ENCODE results near the gene LYSMD3.
A peak's percentile ranks its signal among the peaks of the same experiment; 100 is the strongest.
"Not testable (repeated sequence)": the region's sequence is repeated elsewhere in the genome, so short reads cannot be mapped to it uniquely, and the experiment has no call there.

LYSMD3 gene

DNA sequence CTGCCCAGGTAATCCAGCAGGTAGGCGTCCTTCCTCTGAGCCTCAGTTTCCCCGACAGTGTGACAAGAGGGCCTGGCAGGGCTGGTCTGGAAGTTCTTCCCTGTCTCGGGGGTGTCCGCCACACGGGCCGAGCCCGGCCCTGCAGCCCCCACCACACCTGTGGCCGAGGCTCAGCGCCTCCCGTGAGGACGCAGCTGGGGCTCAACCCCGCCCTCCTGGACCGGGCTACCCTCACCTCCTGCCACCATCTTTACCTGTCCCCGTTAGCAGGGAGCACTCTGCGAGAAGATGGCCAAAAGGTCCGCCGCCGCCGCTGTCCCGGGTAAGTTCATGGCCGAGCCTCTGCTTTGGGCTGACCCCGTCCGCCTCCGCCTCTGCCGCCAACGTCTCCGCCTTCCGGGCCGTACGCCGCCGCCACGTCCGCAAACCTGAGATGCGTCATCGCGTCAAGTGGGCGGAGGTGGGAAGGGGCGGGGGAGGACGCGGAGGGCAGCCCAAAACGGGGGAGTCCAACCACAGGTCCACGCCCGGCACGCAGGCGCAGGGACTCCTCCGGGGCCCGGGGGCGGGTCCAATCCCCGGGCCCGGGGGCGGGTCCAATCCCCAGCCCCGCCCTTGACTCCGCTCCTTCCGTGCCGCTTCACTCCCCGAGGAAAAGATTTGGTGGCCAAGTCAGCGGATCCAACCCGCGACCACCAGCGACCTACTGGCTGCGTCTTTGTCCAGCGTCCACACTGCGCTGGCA lies at the start of gene LYSMD3:
Gene LYSMD3, minus strand, starts transcription at position 391 of the 745 bp plus-strand sequence. CDS start 4,295 bp downstream, outside the sequence.
- peak; percentile 80 to 93 (median 83) for DNase-seq (ENCODE audit: low read depth in 2 of 3, low spot score in 2 of 3)

DNA sequence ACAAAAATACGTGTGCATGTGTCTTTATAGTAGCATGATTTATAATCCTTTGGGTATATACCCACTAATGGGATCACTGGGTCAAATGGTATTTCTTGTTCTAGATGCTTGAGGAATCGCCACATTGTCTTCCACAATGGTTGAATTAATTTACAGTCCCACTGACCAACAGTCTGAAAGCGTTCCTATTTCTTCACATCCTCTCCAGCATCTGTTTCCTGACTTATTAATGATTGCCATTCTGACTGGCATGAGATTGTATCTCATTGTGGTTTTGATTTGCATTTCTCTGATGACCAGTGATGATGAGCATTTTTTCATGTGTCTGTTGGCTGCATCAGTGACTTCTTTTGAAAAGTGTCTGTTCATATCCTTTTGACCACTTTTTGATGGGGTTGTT lies 47.2 kb upstream of the LYSMD3 start:
- DNase-seq (ENCODE audit: low read depth in 2 of 3, low spot score in 2 of 3), result not testable (repeated sequence)

DNA sequence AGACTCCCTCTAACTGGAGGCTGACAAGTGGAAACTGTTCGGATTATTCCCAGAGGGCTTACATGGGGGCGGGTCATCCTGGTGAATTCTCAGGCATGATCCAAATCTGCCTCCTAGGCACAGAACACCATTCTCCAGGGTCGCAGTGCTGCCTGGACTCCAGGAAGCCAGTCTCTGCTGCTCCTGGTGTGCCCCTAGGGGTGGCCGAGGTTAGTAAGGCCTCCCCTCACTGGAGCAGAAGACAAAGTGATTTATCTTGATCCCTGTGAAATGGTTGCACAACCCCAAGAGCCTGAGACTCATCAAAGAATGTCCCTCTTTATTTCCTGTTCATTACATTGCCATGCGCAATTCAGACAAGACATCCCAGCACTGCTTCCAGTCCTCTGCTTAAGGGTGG lies 46.3 kb upstream of the LYSMD3 start:
- DNase-seq (ENCODE audit: low read depth in 2 of 3, low spot score in 2 of 3), result no peak

DNA sequence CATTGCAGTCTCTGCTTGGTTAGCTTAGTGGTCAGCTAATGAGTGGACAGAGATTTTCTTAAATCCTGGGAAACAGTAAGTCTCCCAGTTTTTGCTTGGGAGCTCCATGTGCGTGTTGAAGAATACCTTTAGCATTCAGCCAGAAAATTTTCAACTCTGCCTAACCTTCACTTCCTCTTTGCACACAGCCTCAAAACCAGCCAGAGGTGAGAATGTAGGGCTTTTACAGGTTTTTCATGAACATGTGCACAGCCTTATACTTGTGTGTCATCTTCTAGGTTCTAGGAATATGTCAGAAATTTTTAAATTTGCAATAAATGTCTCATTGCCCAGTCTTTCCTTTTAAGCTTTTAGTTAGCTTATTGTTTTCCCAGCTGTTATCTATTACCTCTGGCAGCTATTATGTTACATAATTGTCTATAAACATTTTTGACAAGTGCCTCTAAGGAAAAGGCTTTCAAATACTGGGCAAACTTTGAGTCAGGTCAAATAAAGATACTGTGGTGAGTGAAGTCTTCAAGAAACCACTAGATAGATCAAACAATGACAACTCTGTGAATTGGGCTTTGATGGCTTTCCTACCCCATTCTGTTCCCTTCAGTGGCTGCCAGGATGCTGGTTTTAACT lies 41.9 kb upstream of the LYSMD3 start:
- DNase-seq (ENCODE audit: low read depth in 2 of 3, low spot score in 2 of 3), result no peak

DNA sequence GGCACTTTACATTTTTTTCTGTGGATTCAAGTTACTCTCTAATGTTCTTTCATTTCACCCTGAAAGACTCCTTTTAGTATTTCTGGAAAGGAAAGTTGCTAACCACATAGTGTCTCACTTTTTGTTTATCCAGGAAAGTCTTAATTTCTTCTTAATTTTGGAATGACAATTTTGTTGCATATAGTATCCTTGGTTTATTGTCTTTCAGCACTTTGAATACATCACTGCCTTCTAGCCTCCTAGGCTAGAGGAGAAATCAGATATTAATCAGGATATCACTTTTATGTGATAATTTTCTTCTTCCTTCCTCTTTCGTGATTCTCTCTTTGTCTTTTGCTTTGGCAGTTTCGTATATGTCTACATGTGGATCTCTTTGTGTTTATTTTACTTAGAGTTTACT lies 40.6 kb upstream of the LYSMD3 start:
- no peak for DNase-seq (ENCODE audit: low read depth in 2 of 3, low spot score in 2 of 3)

DNA sequence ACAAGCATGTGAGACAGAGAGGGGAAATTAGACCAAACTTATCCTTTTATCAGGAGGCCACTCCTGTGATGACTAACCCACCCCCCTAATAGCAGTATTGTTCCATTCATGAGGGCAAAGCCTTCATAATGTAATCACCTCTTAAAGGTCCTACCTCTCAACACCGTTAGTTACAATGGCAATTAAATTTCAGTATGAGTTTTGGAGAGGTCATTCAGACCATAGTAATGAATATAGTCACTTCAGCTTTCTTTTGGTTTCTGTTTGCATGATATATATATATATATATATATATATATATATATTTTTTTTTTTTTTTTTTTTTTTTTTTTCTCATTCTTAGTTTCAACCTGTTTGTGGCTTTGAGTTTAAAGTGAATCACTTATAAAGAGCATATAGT lies 39.7 kb upstream of the LYSMD3 start:
- DNase-seq (ENCODE audit: low read depth in 2 of 3, low spot score in 2 of 3), result no peak

DNA sequence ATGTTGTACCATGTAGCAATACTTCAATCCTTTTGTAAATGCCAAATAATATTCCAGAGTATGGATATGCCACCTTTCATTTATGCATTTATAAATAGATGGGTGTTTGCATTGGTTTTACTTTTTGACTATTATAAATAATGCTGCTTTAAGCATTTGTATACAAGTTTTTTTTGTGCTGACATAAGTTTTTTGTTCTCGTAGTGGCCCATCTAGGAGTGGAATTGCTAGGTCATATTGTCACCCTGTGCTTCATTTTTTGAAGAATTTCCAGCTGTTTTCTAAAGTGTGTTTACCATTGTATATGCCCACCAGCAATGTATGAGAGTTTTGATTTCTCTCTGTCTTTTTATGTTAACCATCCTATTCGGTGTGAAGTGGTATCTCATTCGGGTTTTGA lies 36.1 kb upstream of the LYSMD3 start:
- DNase-seq (ENCODE audit: low read depth in 2 of 3, low spot score in 2 of 3), result no peak

DNA sequence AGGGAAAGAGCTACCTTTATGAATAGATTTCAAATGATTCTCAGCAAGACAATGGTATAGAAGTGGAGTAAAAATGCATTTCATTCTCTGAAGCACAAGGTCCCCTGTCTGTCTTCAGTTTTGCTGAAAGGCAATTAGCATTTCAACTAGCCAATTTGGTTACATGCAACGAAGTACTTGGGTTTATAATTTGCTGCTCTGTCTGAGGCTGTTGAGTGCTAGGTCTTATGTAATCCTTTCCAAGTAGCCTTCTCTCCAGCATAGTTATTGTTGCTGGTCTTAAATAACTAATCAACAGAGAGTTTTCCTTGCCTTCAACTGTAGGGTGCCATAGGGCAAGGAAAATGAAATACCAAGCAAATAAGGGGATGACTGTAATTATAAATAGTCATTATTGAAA lies 33.7 kb upstream of the LYSMD3 start:
- no peak for DNase-seq (ENCODE audit: low read depth in 2 of 3, low spot score in 2 of 3)

DNA sequence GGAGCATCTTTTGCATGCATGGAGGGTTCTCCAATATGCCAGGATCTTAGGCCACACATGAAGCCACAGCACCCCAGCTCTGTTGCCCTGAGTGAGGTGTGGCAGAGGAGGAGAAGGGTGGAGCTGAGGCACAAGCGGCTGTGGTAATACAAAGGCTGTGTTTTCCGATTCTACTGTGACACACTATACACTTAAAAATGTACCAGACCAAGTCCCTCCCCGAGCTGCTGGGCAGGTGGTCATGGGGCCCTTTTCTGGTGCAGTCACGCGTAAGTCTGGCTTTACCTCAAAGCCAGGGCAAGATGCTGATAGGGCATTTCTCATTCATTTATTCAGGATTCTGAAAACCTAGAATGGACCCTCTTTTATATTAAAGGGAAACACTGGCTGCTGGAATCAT lies 33.0 kb upstream of the LYSMD3 start:
- no peak for DNase-seq (ENCODE audit: low read depth in 2 of 3, low spot score in 2 of 3)

DNA sequence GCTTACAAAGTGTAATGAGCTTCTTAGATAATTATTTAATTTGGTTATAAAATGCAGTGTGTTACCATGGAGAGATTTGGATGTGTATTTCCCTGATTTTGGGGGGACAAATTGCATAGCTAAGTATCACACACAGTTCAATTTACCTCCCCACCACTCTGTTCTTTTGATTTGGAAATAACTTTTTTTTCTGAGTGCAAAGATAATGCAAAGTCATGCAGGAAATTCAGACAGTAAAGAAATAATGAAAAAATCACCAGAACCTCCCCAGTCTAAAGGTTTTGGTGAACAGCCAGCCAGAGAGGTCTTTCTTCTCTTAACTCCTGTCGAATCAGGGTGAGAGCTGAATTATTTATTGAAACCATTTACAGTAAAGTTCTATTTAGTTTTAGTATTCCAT lies 32.4 kb upstream of the LYSMD3 start:
- no peak for DNase-seq (ENCODE audit: low read depth in 2 of 3, low spot score in 2 of 3)

DNA sequence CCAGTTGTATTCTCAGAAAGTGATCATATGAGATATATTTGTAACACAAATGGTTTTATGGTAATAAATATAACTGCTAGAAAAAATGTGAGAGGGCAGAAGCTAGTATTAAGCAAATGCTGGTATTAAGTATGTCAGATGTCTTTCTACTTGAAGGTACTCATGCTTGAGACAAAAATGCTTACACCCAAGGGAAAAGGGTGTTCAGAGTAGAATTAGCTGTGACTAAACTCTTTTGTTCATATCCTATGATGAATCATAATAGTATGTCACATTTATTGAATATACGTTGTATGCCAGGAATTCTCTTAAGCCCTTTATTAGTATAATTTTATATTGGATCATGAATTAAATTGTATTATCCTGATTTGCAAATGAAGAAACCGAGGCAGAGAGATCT lies 31.4 kb upstream of the LYSMD3 start:
- no peak for DNase-seq (ENCODE audit: low read depth in 2 of 3, low spot score in 2 of 3)

DNA sequence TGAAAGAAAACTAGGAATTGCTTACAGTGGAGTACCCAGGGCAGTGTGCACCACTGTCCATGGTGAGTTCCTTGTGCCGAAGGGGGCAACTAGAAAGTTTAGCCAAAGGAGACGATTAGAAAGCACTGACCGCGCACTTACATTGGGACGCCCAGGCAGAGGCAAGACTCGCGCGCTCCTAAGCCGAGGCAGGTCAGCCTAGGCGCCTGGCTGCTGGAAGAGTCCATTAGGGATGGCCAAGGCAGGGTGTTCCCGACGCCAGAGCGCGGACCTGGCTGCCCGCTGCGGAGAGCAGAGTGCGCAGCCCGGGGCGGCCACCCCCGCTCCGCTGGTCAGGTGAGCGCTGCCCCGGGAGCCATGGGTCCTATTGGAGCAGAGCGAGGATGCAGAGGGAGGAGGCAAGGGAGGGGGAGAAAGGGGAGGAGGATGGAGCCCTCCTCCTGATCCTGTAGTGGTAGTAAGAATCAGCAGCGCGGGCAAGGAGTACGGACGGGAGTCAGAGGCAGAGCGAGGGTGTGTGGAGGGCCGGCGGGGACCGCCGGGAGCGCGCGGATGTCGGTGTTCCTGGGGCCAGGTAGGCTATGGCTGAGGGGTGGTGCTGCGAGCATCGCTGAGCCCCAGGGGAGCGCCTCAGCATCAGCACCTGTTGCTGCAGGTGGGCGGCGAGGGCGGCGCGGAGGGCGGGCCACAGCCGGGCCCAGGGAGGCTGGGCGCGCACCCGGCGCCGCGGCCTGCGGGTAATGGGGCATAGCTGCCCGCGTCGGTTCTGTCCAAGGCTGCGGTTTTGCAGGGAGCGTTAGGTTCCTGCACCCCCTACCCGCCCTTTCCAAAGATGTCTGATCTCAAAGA lies 29.2 kb upstream of the LYSMD3 start, which contains the start of gene ADGRV1:
Gene ADGRV1, plus strand, starts transcription at position 454 of the 849 bp plus-strand sequence. Its CDS starts 99 bp downstream, at position 553.
- DNase-seq (ENCODE audit: low read depth in 2 of 3, low spot score in 2 of 3), result no peak

DNA sequence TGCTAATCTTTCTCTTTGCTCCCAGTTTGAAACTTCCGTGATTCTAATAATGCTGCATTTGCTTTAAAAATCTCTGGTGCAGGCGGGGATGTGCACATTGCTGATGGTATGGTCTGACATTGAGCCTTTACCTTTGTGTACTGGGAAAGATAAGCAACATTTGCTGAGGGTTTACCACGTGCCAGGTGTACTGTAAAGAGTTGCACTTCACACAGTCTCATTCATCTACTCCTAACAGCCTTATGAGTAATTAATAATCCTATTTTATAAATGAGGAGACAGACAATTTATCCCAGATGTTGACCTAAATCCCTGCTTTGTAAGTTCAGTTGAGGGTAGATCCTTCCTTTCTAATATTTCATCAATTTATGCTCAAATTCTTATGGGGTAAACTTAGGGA lies 28.5 kb upstream of the LYSMD3 start:
- DNase-seq (ENCODE audit: low read depth in 2 of 3, low spot score in 2 of 3), result no peak

DNA sequence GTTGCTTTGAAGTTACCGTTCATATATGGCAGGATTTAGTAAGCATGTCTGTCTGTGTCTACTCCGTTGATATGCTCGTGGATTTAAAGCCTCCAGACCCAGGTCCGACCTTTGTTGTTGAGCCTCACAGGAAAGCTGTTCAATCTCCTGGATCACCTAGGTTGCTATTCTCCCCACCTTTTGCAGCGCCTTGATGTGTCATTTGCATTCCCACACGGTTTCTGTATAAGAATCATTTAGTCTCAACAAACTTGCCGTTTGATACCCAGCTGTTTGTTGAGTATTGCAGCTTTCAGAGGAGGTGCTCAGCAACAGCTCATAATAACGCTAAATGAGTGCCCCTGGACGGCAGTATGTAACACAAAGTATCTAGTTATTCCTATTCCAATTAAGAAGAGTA lies 28.0 kb upstream of the LYSMD3 start:
- DNase-seq (ENCODE audit: low read depth in 2 of 3, low spot score in 2 of 3), result no peak

DNA sequence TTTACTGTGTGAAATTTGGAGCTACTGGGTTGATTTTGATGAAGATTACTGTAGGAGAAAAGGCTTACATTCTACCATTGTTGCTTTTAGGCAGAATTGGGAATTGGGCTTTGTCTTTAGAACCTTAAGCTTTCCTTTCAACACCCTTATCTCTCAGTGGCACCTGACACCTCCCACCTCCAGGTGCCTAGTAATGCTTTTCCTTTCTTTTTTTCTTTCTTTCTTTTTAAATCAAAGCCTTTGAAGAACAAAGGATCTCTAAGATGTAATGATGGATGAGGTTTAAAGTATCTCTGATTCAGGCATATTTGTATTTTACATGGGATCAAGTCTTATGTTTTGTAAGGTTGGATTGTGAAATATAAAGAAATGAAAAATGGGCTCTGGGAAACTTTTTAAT lies 26.3 kb upstream of the LYSMD3 start:
- DNase-seq (ENCODE audit: low read depth in 2 of 3, low spot score in 2 of 3), result no peak

DNA sequence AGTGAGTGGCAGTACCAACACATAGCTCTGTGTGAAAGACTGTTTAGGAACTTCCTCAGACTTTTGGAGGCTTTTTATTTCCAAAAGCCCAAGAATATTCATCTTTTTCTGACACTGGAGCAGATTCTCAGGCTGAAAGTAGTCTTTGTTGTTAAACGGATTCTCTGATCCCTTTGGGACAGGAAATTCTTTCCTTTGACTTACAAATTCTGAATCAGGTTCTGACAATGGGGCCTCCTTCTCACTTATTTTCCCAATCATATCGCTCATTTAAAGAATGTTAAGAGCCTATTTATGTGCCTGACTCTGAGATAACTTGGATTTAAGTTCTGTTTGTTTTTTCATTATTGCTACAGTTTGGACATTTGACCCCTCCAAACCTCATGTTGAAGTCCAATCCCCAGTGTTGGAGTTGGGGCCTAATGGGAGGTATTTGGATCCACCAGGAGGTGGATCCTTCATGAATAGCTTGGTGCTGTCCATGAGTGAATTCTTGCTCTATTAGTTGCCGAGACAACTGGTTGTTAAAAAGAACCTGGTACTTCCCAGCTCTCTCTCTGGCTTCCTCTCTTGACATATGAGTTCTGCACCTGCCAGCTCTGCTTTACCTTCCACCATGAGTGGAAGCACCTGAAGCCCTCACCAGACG lies 25.1 kb upstream of the LYSMD3 start:
- DNase-seq (ENCODE audit: low read depth in 2 of 3, low spot score in 2 of 3), result no peak

DNA sequence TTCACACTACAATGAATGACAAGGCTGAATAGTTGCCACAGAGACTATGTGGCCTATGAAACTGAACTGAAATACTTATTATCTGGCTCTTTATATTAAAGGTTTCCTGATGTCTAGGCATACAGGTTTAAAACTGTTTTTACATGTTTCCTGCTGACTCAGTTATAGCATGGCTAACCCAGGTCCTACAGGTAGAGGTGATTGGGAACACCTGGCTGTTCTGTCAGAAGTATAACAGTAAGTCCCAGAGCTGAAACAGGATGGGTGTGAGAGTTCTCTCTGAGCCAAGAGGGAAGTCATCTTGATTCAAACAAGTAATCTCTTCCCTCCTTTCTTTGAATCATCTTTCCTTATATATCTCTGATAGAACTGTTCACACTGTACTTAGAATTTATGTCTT lies 24.3 kb upstream of the LYSMD3 start:
- DNase-seq (ENCODE audit: low read depth in 2 of 3, low spot score in 2 of 3), result no peak

DNA sequence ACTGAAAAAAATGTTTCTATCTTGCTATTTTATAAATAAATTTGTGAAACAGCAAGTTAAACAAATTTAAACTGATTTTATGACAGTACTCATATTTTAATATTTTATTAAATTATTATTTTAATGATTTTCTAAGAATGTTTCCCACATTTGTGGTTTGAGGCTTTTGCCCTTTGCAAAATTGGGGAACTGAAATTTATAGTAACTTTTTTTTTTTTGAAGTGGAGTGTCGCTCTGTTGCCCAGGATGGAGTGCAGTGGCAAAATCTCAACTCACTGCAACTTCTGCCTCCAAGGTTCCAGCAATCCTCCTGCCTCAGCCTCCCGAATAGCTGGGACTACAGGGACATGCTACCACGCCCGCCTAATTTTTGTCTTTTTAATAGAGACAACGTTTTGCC lies 22.0 kb upstream of the LYSMD3 start:
- no peak for DNase-seq (ENCODE audit: low read depth in 2 of 3, low spot score in 2 of 3)

DNA sequence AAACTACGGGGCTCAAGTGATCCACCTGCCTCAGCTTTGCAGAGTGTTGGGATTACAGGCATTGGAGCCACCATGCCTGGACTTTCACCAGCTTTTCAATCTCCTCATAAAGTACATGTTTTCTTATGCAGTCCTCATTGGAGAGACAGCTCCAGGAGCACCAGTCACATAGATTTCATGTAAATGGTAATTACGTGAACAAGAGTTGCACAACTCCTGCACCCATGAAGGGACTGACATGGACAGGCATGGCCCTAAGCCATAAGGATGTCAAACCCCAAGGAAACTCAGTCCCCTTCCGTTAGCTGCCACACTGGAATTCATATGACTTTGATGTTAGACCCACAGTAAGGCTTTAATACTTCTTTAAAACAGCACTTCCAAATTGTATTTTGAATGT lies 21.6 kb upstream of the LYSMD3 start:
- DNase-seq (ENCODE audit: low read depth in 2 of 3, low spot score in 2 of 3), result no peak

DNA sequence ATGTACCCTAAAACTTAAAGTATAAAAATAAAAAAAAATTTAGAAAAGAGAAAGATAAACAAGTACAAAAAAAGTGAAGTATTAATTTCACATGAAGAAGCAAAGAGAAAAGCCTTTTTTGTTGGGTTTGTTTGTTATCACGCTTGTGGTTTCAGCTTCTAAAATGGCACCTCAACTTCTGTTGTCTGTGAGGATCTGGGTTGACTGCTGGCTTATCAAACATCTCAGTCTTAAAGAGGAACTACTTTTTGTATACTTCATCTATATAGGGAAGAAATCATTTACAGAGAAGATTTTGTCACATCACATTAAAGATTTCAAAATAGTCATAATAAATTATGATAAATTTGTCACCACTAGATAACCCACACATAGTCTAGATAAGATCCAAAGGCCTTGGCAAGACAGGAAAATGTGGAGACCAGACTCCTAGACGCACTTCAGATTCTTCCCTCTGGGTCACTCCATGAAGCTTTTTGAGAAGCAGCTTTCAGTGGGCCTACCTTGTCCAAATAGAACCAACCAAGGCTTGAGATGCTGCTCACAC lies 20.4 kb upstream of the LYSMD3 start:
- no peak for DNase-seq (ENCODE audit: low read depth in 2 of 3, low spot score in 2 of 3)

DNA sequence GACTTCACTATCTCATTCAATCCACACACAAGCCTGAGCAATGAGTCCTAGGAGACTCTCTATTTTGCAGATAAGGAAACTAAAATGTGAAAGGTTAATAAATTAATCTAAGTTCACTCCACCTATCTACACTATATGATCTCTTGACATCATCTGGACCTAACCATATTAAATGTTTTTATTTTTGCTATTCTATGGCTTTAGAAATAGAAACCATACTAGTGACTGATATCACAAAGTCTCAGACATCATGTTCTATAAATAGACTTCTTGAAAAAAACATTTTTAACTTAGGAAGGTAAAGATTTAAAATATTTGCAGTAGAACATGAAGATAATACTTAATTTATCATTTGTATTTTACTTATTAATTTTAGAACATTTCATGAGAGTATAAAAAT lies 19.8 kb upstream of the LYSMD3 start:
- DNase-seq (ENCODE audit: low read depth in 2 of 3, low spot score in 2 of 3), result no peak

All from activated CD8-positive, alpha-beta memory T cell treated with anti-CD3 and anti-CD28 coated beads for 48 hours (primary cell).